HS-27A (cell line): Measurements from ENCODE around the gene RIPOR2.
"Not testable (repeated sequence)": the region's sequence is repeated elsewhere in the genome, so short reads cannot be mapped to it uniquely, and the experiment has no call there.

Experiments
- DNase-seq: peaks from one replicate; pipeline ENCODE4 v3.0.0-alpha.2; 2012; ENCODE audit warnings: low read depth, missing footprints

Gene RIPOR2

DNA sequence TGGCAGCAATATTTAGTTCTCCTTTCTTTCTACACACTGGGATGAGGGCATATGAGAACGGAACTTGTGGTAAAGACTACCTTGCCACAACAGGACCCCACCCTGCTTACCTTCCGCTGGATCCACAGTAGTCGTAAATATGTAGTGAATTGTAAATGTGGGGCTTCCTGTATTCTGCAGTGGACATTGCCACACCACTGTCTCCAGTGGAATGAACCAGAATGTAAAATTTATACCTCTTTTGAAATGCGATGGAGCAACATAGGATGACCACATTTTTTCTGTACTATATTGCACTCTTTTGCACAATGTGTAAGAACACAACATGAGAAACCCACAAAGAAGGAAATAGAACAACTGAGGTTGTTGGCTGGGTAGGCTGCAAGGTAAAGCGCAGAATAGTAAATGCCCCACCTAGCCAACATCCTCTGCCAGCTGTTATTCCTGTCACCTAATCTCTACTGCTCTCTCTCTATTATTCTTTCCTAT lies 16.1 kb upstream of the RIPOR2 start:
- no peak for DNase-seq

GRCh38 chr6:24950218-24950941 lies 14.6 kb upstream of the RIPOR2 start:
- no peak for DNase-seq

GRCh38 chr6:24949020-24949569 lies 13.3 kb upstream of the RIPOR2 start:
- no peak for DNase-seq

- not testable (repeated sequence) for DNase-seq
These were observed 12.5 kb upstream of the RIPOR2 start for GRCh38 chr6:24948261-24948660.

GRCh38 chr6:24947636-24948035 lies 11.9 kb upstream of the RIPOR2 start:
- DNase-seq, result no peak

DNA sequence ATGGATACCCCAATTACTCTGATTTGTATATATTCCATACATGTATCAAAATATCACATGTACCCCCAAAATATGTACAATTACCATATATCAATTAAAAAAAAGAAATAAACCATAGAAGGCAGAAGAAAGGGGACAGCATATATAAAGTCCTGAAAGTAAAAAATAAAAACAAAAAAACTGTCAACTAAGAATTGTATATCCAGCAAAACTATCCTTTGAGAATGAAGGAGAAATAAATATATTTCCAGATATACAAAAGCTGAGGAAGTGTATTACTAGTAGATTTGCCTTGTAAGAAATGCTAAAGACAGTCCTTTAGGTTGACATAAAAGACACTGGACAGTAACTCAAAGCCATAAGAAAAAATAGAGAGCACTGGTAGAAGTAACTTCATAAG lies 9.3 kb upstream of the RIPOR2 start:
- no peak for DNase-seq

DNA sequence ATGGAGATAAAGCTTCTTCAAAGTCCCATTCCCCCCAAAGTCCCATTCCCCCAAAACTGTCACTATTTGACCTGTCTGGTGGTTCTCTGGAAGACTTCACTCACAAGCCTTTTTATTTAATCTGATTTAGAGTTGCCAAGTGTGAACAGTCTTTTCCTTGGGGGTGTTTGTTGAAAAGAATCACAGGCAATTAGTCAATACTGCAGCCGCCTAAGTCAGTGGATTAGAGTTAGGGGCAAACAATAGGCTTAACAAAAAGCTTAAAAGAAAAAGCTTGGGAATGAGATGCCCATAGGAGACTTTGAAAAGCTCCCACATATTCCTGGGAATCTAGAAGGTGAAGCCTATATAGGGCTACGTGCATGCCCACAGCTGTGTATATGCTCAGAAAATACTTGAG lies 8.0 kb upstream of the RIPOR2 start:
- no peak for DNase-seq

- no peak for DNase-seq
These were observed 4.7 kb upstream of the RIPOR2 start for GRCh38 chr6:24940311-24940917.

DNA sequence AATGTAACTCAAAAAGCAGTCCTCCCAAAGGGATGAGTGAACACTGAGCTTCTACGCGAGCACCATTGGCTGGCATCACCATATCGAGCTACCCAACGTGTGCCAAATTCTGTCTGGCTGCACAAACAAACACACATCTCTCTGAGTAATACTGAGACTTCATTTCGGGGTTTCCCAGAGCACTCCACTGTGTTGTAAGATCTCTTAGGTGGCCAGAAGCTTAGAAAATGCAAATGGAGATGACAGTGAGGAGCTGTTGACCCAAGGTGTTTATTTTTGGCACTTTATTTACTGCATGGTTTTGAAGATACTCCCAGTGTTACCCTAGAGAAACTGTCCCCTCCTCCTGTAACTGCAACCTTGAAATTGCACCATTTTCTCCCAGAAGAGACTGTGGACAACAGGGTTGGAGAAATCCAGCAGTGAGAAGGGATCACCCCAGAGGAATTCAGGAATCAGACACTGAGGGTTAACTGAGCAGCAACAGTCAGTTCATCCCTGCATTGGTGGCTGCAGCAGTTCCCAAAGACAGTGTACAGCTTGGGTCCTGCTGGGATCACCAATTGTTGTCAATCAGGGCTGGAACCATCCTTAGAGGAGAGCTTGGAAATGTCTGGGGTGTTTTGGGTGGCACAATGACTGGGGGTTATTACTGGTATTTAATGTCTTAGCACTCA lies 1.0 kb upstream of the RIPOR2 start:
- DNase-seq, result no peak

GRCh38 chr6:24933868-24934401 lies 1.8 kb downstream of the RIPOR2 start:
- peak; percentile 41 for DNase-seq

GRCh38 chr6:24933266-24933665 lies 2.5 kb downstream of the RIPOR2 start:
- DNase-seq, result no peak

- no peak for DNase-seq
These were observed 2.9 kb downstream of the RIPOR2 start for GRCh38 chr6:24932832-24933231.

GRCh38 chr6:24931718-24932691 lies 3.8 kb downstream of the RIPOR2 start:
- no peak for DNase-seq

DNA sequence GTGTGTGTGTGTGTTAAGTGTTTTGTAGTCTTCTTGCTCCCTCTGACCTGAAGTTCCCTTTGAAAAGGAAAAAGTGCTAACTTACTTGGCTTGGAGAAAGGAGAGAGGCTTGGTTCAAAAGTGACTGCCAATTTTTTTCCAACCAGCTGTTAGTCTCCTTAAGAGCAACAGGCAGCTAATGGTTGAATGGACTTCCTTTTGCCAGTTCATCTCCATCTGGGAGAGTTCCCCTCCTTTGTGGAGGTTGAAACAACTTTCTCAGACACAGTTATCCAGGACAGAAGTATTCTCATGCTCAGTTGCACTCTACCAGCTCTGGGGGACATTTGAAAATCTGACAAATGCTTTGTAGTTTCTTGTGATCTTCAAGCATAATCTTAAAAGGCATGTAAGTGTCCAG lies 4.5 kb downstream of the RIPOR2 start:
- no peak for DNase-seq

DNA sequence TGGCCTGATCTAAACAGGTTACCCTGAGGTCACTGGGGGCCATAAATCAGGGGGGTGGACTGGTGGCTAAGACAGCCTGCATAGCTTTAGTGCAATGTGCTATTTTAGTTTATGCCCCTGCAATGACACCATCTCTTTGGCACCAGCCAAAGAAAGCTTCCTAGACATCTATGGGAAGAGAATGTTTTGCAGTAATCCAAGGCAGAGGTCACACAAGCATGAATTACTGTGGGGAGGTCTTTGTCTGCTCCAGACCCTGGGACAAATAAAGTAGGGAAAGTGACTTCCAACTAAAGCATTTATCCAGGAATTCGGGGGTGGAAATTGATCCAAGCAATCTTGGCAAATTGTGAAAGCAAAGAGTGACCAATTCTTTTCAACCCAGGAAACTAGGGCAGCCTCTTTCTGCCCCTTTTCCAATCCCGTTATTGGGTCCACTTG lies 5.3 kb downstream of the RIPOR2 start:
- DNase-seq, result peak; percentile 42

DNA sequence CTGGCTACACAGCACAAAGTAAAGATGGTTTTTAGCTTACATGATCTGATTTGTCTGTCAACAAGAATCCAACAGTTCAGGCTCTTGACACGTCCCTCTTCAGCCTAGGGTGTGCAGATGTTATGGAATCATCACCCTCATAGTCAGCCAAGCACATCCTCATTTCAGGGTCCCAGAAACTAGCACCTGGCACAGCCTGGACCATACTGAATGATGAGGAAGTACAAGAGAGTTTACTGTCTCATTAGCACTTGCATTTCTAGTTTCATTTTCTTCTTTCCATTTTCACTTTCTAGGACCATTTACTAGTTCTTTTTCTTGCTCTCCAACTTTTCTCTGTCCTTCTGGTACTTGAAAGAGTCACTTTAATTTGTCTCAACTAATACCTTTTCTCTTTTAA lies 6.5 kb downstream of the RIPOR2 start:
- DNase-seq, result no peak

GRCh38 chr6:24927985-24928745 lies 7.6 kb downstream of the RIPOR2 start:
- no peak for DNase-seq

- no peak for DNase-seq
These were observed 8.3 kb downstream of the RIPOR2 start for GRCh38 chr6:24927277-24927955.

GRCh38 chr6:24926647-24927046 lies 9.1 kb downstream of the RIPOR2 start:
- DNase-seq, result not testable (repeated sequence)

DNA sequence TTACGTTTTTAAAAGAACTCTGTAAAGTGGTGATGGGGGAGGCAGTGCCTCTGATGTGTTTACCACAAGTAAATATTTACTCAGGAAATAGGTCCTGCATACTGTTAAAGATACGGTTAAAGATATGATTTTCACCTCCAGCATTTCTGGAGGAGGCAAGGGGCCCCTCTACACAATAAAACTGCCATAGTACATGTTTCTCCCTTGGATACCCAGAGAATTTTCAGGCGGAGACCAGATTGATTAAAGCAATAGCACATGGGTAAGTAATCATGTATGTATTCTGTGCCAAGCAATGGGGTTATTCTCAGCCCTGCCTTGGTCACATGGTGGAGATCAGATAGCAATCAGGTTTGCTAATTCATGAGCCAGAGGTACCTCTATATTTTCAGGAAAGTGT lies 9.6 kb downstream of the RIPOR2 start:
- DNase-seq, result no peak
